ENCODE results near the gene NFIB.

NFIB gene

GRCh38 chr9:14313951-14314423 is at the start of gene NFIB:
TSS of gene NFIB (minus strand) at chr9:14314141. CDS start at chr9:14313511, 630 bp downstream.
- peak; percentile 45 for DNase-seq (ENCODE audit: low read depth)

GRCh38 chr9:14362175-14362574 is 48.2 kb upstream of the NFIB start:
- DNase-seq (ENCODE audit: low read depth), result no peak

GRCh38 chr9:14361074-14361473 is 47.1 kb upstream of the NFIB start:
- peak; percentile 21 for DNase-seq (ENCODE audit: low read depth)

- peak; percentile 59 for DNase-seq (ENCODE audit: low read depth)
Observed at GRCh38 chr9:14358523-14358922, 44.6 kb upstream of the NFIB start.

GRCh38 chr9:14356351-14357265 is 42.7 kb upstream of the NFIB start:
- DNase-seq (ENCODE audit: low read depth), result no peak

- DNase-seq (ENCODE audit: low read depth), result no peak
Observed at GRCh38 chr9:14354201-14354600, 40.3 kb upstream of the NFIB start.

GRCh38 chr9:14353222-14354056 is 39.5 kb upstream of the NFIB start:
- peak; percentile 75 for DNase-seq (ENCODE audit: low read depth)

GRCh38 chr9:14352503-14352902 is 38.6 kb upstream of the NFIB start:
- DNase-seq (ENCODE audit: low read depth), result no peak

GRCh38 chr9:14351221-14351836 is 37.4 kb upstream of the NFIB start:
- DNase-seq (ENCODE audit: low read depth), result no peak

GRCh38 chr9:14350754-14351153 is 36.8 kb upstream of the NFIB start:
- no peak for DNase-seq (ENCODE audit: low read depth)

- no peak for DNase-seq (ENCODE audit: low read depth)
Observed at GRCh38 chr9:14350349-14350728, 36.4 kb upstream of the NFIB start.

- no peak for DNase-seq (ENCODE audit: low read depth)
Observed at GRCh38 chr9:14349447-14350348, 35.8 kb upstream of the NFIB start.

GRCh38 chr9:14349146-14349446 is 35.2 kb upstream of the NFIB start:
- no peak for DNase-seq (ENCODE audit: low read depth)

GRCh38 chr9:14348373-14349145 is 34.6 kb upstream of the NFIB start:
- no peak for DNase-seq (ENCODE audit: low read depth)

GRCh38 chr9:14348123-14348372 is 34.1 kb upstream of the NFIB start:
- no peak for DNase-seq (ENCODE audit: low read depth)

GRCh38 chr9:14347406-14348122 is 33.6 kb upstream of the NFIB start:
- DNase-seq (ENCODE audit: low read depth), result no peak

GRCh38 chr9:14346811-14347405 is 33.0 kb upstream of the NFIB start:
- DNase-seq (ENCODE audit: low read depth), result no peak

- no peak for DNase-seq (ENCODE audit: low read depth)
Observed at GRCh38 chr9:14346231-14346791, 32.4 kb upstream of the NFIB start.

GRCh38 chr9:14345354-14346230 is 31.7 kb upstream of the NFIB start:
- no peak for DNase-seq (ENCODE audit: low read depth)
